K562 (cell line): ENCODE results near the gene CCL20.

Experiments
- CBX8 ChIP-seq: fragments of 200-600 bp; sonication (generic); IDR thresholded peaks from 2 replicates; pipeline ENCODE4 v1.6.1; 2012; ENCODE audit warnings: borderline replicate concordance, mixed run types, low read depth, mild to moderate bottlenecking, moderate library complexity, mixed read lengths, low read length, control low read depth, inconsistent platforms; ENCODE audit not compliant: poor library complexity, severe bottlenecking; ENCODE audit errors: extremely low read depth
- TF ChIP-seq, protein P1 (sequence below): sonication (generic); formaldehyde crosslinking; IDR thresholded peaks from 2 replicates; pipeline ENCODE4 v1.8.0; 2023; ENCODE audit warnings: mild to moderate bottlenecking, missing genetic modification reagents

DNA sequence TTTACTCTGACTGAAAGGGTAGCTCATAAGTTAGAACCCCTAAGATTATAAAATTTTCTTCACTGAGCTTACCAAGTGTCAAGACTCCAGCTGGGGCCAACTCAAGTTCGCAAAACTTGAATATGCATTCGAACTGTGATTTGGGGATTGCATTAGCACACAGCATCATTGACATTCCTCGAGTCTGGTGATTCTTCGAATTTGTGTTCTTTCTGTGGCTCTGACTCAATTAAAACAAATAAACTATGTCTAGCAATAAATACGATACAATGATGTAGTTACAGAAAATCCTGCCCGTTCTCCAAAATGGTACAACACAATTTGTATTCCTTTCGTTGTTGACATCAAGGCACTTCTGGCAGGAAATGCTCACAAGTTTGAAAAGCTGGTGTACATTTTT lies 11.1 kb downstream of the CCL20 start:
- TF ChIP-seq, protein P1, sequence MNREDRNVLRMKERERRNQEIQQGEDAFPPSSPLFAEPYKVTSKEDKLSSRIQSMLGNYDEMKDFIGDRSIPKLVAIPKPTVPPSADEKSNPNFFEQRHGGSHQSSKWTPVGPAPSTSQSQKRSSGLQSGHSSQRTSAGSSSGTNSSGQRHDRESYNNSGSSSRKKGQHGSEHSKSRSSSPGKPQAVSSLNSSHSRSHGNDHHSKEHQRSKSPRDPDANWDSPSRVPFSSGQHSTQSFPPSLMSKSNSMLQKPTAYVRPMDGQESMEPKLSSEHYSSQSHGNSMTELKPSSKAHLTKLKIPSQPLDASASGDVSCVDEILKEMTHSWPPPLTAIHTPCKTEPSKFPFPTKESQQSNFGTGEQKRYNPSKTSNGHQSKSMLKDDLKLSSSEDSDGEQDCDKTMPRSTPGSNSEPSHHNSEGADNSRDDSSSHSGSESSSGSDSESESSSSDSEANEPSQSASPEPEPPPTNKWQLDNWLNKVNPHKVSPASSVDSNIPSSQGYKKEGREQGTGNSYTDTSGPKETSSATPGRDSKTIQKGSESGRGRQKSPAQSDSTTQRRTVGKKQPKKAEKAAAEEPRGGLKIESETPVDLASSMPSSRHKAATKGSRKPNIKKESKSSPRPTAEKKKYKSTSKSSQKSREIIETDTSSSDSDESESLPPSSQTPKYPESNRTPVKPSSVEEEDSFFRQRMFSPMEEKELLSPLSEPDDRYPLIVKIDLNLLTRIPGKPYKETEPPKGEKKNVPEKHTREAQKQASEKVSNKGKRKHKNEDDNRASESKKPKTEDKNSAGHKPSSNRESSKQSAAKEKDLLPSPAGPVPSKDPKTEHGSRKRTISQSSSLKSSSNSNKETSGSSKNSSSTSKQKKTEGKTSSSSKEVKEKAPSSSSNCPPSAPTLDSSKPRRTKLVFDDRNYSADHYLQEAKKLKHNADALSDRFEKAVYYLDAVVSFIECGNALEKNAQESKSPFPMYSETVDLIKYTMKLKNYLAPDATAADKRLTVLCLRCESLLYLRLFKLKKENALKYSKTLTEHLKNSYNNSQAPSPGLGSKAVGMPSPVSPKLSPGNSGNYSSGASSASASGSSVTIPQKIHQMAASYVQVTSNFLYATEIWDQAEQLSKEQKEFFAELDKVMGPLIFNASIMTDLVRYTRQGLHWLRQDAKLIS (CRISPR knock-in tag) = no peak
- no peak for TF ChIP-seq CBX8
